HCEC 1CT (cell line): ENCODE results near the gene ZSWIM4.
"Not testable (repeated sequence)": the region's sequence is repeated elsewhere in the genome, so short reads cannot be mapped to it uniquely, and the experiment has no call there.

Experiments
- DNase-seq: peaks from one replicate; pipeline ENCODE4 v3.0.0-alpha.2; 2017

The ZSWIM4 gene

GRCh38 chr19:13778847-13779246 is 16.4 kb upstream of the ZSWIM4 start:
- no peak for DNase-seq

GRCh38 chr19:13779794-13780193 is 15.4 kb upstream of the ZSWIM4 start:
- not testable (repeated sequence) for DNase-seq

- peak; percentile 71 for DNase-seq
Observed at GRCh38 chr19:13781547-13781946, 13.7 kb upstream of the ZSWIM4 start.

- DNase-seq, result no peak
Observed at GRCh38 chr19:13782537-13782936, 12.7 kb upstream of the ZSWIM4 start.

GRCh38 chr19:13783565-13784500 is 11.4 kb upstream of the ZSWIM4 start:
- no peak for DNase-seq

GRCh38 chr19:13784731-13785452 is 10.4 kb upstream of the ZSWIM4 start:
- peak; percentile 64 for DNase-seq

- DNase-seq, result no peak
Observed at GRCh38 chr19:13788991-13789390, 6.3 kb upstream of the ZSWIM4 start.

- no peak for DNase-seq
Observed at GRCh38 chr19:13790354-13790753, 4.9 kb upstream of the ZSWIM4 start.

GRCh38 chr19:13793317-13793716 is 1.9 kb upstream of the ZSWIM4 start:
- not testable (repeated sequence) for DNase-seq

GRCh38 chr19:13794398-13794756 is 866 bp upstream of the ZSWIM4 start:
- peak; percentile 94 for DNase-seq

- DNase-seq, result no peak
Observed at GRCh38 chr19:13795595-13796300, 505 bp downstream of the ZSWIM4 start.

- peak; percentile 96 for DNase-seq
Observed at GRCh38 chr19:13796301-13797057, 1.2 kb downstream of the ZSWIM4 start.

- DNase-seq, result no peak
Observed at GRCh38 chr19:13797058-13797440, 1.8 kb downstream of the ZSWIM4 start.

- DNase-seq, result peak; percentile 50
Observed at GRCh38 chr19:13797870-13798269, 2.6 kb downstream of the ZSWIM4 start.

- no peak for DNase-seq
Observed at GRCh38 chr19:13799669-13800068, 4.4 kb downstream of the ZSWIM4 start.

GRCh38 chr19:13803038-13803437 is 7.8 kb downstream of the ZSWIM4 start:
- no peak for DNase-seq

GRCh38 chr19:13804830-13805683 is 9.8 kb downstream of the ZSWIM4 start:
- DNase-seq, result no peak

- DNase-seq, result no peak
Observed at GRCh38 chr19:13806728-13807127, 11.5 kb downstream of the ZSWIM4 start.

GRCh38 chr19:13807421-13808021 is 12.3 kb downstream of the ZSWIM4 start:
- no peak for DNase-seq

GRCh38 chr19:13808856-13809255 is 13.6 kb downstream of the ZSWIM4 start:
- no peak for DNase-seq

GRCh38 chr19:13812544-13812943 is 17.3 kb downstream of the ZSWIM4 start:
- DNase-seq, result no peak
